Liver (tissue), 9 donors: ENCODE data around the gene PPP1R9A. TPM values are rescaled to one million over a fixed set of nuclear protein-coding genes. Genes with fewer than 3 reads are reported as not detected.

Source experiments
- DNase-seq: peaks from one replicate; pipeline ENCODE4 v3.0.0-alpha.2; 2017; ENCODE audit warnings: low spot score
- H3K27ac ChIP-seq, 2 donors: one replicate each; pipeline ENCODE4 v1.7.0; 2013; ENCODE audit warnings: inconsistent platforms in 2 of 2, low read length in 2 of 2, control low read depth in 1 of 2, low read depth in 1 of 2, mild to moderate bottlenecking in 1 of 2
- H3K27me3 ChIP-seq, 4 donors: one replicate each; pipeline versions ENCODE4 v1.6.1 to v1.7.0; 2013; ENCODE audit warnings: low read length in 3 of 4, inconsistent platforms in 1 of 4, mild to moderate bottlenecking in 1 of 4, moderate library complexity in 1 of 4; ENCODE audit not compliant: control insufficient read depth in 4 of 4, insufficient read depth in 4 of 4
- H3K36me3 ChIP-seq, 4 donors: one replicate each; pipeline versions ENCODE4 v1.6.1 to v1.7.0; 2013; ENCODE audit warnings: low read length in 3 of 4, mild to moderate bottlenecking in 3 of 4, low read depth in 1 of 4, moderate library complexity in 1 of 4; ENCODE audit not compliant: control insufficient read depth in 4 of 4, insufficient read depth in 3 of 4
- H3K4me1 ChIP-seq, 4 donors: one replicate each; pipeline versions ENCODE4 v1.6.1 to v1.7.0; 2013; ENCODE audit warnings: low read length in 3 of 4, mild to moderate bottlenecking in 3 of 4, moderate library complexity in 1 of 4; ENCODE audit not compliant: control insufficient read depth in 4 of 4, insufficient read depth in 4 of 4
- H3K4me3 ChIP-seq, 3 donors: one replicate each; pipeline versions ENCODE4 v1.6.1 to v1.7.0; 2013; ENCODE audit warnings: low read length in 3 of 3, control low read depth in 1 of 3, low read depth in 1 of 3, mild to moderate bottlenecking in 1 of 3
- H3K9ac ChIP-seq, 2 donors: one replicate each; pipeline ENCODE4 v1.7.0; 2013; ENCODE audit warnings: low read length in 2 of 2, mild to moderate bottlenecking in 2 of 2, moderate library complexity in 2 of 2, control low read depth in 1 of 2, low read depth in 1 of 2
- H3K9me3 ChIP-seq, 4 donors: one replicate each; pipeline versions ENCODE4 v1.6.1 to v1.7.0; 2013; ENCODE audit warnings: low read length in 3 of 4; ENCODE audit not compliant: control insufficient read depth in 4 of 4
- CTCF ChIP-seq: fragments of 150-350 bp; IDR thresholded peaks from 2 replicates; pipeline ENCODE4 v1.5.1; 2017; ENCODE audit warnings: improper control_type of control experiment, low read depth, low read length; ENCODE audit not compliant: missing input control
- EGR1 ChIP-seq, 2 donors: IDR thresholded peaks; 2 replicates each; pipeline ENCODE4 v1.6.1; 2016 to 2018; ENCODE audit warnings: antibody characterized with exemption in 2 of 2, low read depth in 2 of 2
- FOXA1 ChIP-seq: IDR thresholded peaks from 2 replicates; pipeline ENCODE4 v1.6.1; 2016; ENCODE audit warnings: antibody characterized with exemption
- FOXA2 ChIP-seq: IDR thresholded peaks from 2 replicates; pipeline ENCODE4 v1.6.1; 2016; ENCODE audit warnings: antibody characterized with exemption
- GABPA ChIP-seq, 2 donors: IDR thresholded peaks in 1 of 2; conservative IDR thresholded peaks in 1 of 2; 2 replicates each; pipeline ENCODE4 v1.6.1; 2016; ENCODE audit warnings: antibody characterized with exemption in 2 of 2, mild to moderate bottlenecking in 1 of 2, moderate library complexity in 1 of 2
- HNF4A ChIP-seq, 2 donors: conservative IDR thresholded peaks; 2 replicates each; pipeline ENCODE4 v1.6.1; 2016; ENCODE audit warnings: antibody characterized with exemption in 2 of 2, mild to moderate bottlenecking in 2 of 2
- HNF4G ChIP-seq: IDR thresholded peaks from 2 replicates; pipeline ENCODE4 v1.6.1; 2016; ENCODE audit warnings: antibody characterized with exemption
- JUND ChIP-seq, 2 donors: IDR thresholded peaks; 2 replicates each; pipeline ENCODE4 v1.6.1; 2016; ENCODE audit warnings: antibody characterized with exemption in 2 of 2
- MAX ChIP-seq: IDR thresholded peaks from 2 replicates; pipeline ENCODE4 v1.6.1; 2016; ENCODE audit warnings: antibody characterized with exemption
- NR2F2 ChIP-seq: IDR thresholded peaks from 2 replicates; pipeline ENCODE4 v1.6.1; 2016; ENCODE audit warnings: antibody characterized with exemption
- RAD21 ChIP-seq, 2 donors: IDR thresholded peaks; 2 replicates each; pipeline ENCODE4 v1.6.1; 2016; ENCODE audit warnings: antibody characterized with exemption in 2 of 2, mild to moderate bottlenecking in 2 of 2
- TAF1 ChIP-seq: conservative IDR thresholded peaks from 2 replicates; pipeline ENCODE4 v1.6.1; 2016; ENCODE audit warnings: antibody characterized with exemption, mild to moderate bottlenecking
- YY1 ChIP-seq: IDR thresholded peaks from 2 replicates; pipeline ENCODE4 v1.6.1; 2016; ENCODE audit warnings: antibody characterized with exemption, mild to moderate bottlenecking
- ZBTB33 ChIP-seq: IDR thresholded peaks from 2 replicates; pipeline ENCODE4 v1.6.1; 2016; ENCODE audit warnings: antibody characterized with exemption
- WGBS: extraction: QIAGEN DNeasy Blood & Tissue Kit; methylation state at CpG from one replicate; pipeline ENCODE4 v1.1.7; 2013; 5-methylcytosine and 5-hydroxymethylcytosine counted together
- polyA plus RNA-seq, 2 donors: library from polyadenylated mRNA; stranded (reverse) in 1 of 2; unstranded in 1 of 2; fragments of 200-250 nt in 1 of 2; fragments of >200 nt in 1 of 2; fragmentation: Nextera tagmentation in 1 of 2; extraction: Ambion mirVana in 1 of 2; gene quantifications; one replicate each; pipeline versions ENCODE4 v1.2.1 to v1.2.3, GENCODE V29; 2013 to 2015
- total RNA-seq, 2 donors: library from RNA; depleted of rRNA; stranded (reverse); fragments of >200 nt; gene quantifications; one replicate each; pipeline ENCODE4 v1.2.3, GENCODE V29; 2014
- TF ChIP-seq, protein P1 (sequence below): IDR thresholded peaks from 2 replicates; pipeline ENCODE4 v1.6.1; 2016; ENCODE audit warnings: antibody characterized with exemption, mild to moderate bottlenecking
- donor health status: healthy.
- donor health status: healthy.
- donor health status: healthy.
- donor health status: healthy.
- donor health status: healthy.

PPP1R9A gene
- total and polyA plus RNA-seq, 4 donors: 0.17 to 5.4 (median 2.7) TPM

GRCh38 chr7:94903971-94904370 is 3.4 kb upstream of the PPP1R9A start (continued):
- TF ChIP-seq, protein P1, sequence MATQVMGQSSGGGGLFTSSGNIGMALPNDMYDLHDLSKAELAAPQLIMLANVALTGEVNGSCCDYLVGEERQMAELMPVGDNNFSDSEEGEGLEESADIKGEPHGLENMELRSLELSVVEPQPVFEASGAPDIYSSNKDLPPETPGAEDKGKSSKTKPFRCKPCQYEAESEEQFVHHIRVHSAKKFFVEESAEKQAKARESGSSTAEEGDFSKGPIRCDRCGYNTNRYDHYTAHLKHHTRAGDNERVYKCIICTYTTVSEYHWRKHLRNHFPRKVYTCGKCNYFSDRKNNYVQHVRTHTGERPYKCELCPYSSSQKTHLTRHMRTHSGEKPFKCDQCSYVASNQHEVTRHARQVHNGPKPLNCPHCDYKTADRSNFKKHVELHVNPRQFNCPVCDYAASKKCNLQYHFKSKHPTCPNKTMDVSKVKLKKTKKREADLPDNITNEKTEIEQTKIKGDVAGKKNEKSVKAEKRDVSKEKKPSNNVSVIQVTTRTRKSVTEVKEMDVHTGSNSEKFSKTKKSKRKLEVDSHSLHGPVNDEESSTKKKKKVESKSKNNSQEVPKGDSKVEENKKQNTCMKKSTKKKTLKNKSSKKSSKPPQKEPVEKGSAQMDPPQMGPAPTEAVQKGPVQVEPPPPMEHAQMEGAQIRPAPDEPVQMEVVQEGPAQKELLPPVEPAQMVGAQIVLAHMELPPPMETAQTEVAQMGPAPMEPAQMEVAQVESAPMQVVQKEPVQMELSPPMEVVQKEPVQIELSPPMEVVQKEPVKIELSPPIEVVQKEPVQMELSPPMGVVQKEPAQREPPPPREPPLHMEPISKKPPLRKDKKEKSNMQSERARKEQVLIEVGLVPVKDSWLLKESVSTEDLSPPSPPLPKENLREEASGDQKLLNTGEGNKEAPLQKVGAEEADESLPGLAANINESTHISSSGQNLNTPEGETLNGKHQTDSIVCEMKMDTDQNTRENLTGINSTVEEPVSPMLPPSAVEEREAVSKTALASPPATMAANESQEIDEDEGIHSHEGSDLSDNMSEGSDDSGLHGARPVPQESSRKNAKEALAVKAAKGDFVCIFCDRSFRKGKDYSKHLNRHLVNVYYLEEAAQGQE: no peak
- TF ChIP-seq NR2F2 (no peak), EGR1 (IDR thresholded peaks at IDR 0.05; ENCODE audit: low read depth in 2 of 2) (no peak), YY1 (no peak)

GRCh38 chr7:94904982-94905381 is 2.4 kb upstream of the PPP1R9A start:
- Histone ChIP-seq H3K27ac (no peak overlapping the region), H3K9me3 (no peaks in the 10 kb centered on the region), H3K4me1 (peaks cover 0 to 9% (median 7%) of the 10 kb centered on the region in 4 donors), H3K27me3 (peaks cover 0 to 11% (median 0%) of the 10 kb centered on the region in 4 donors), H3K36me3 (no peaks in the 10 kb centered on the region), H3K4me3 (no peak overlapping the region), H3K9ac (no peak overlapping the region)
- no peak for DNase-seq
- TF ChIP-seq FOXA1: no peak
- no peak for TF ChIP-seq HNF4G
- TF ChIP-seq HNF4A (conservative IDR thresholded peaks at IDR 0.05): no peak
- no peak for TF ChIP-seq RAD21 (IDR thresholded peaks at IDR 0.05)
- no peak for TF ChIP-seq CTCF
- no peak for TF ChIP-seq FOXA2
- no peak for TF ChIP-seq JUND (IDR thresholded peaks at IDR 0.05)
- 89% methylated on average over 1 of the region's 1 CpG for WGBS

DNA sequence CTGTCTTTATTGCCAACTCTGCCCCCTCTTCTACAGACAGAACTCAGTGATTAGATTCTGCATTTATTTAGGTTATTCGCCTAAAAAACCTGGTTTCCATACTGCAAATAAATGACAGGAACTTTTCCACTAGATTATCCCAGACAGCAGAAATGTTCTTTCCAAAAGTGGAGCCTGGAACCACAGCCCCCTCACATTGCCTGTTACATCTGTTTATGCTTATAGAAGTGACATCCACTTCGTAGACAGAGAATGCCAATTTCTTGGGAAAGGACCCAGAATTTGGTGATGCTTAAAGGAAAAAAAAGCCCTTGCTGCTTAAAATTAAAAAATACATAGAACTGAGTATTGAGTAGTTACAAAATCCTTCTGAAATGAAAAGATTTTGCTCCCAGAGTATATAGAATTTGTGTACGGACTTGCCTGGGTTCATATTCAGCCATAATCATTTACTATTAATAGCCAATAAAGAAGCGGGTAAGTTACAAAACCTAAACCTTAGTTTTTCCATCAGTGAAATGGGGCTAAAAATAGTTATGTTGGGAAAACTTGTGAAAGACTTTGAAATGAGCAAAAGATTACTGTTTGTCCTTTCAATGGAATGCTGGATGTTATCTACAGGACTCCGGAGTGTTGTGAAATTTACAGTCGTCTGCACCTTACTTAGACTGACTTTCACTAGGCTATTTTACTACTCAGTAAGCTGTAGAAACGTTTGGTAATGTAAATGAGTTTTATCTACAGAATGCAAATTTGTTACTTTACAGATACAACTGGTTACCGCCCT is 1.1 kb upstream of the PPP1R9A start:
- Histone ChIP-seq H3K4me3 (no peak overlapping the region), H3K9ac (no peak overlapping the region), H3K27ac (no peak overlapping the region), H3K9me3 (no peaks in the 10 kb centered on the region), H3K4me1 (peaks cover 0 to 9% (median 7%) of the 10 kb centered on the region in 4 donors), H3K36me3 (no peaks in the 10 kb centered on the region), H3K27me3 (peaks cover 0 to 15% (median 0%) of the 10 kb centered on the region in 4 donors)
- TF ChIP-seq ZBTB33: no peak
- TF ChIP-seq GABPA (IDR thresholded peaks at IDR 0.05 in 1 of 2, conservative IDR thresholded peaks at IDR 0.05 in 1 of 2): no peak
- TF ChIP-seq FOXA1: no peak
- TF ChIP-seq YY1: no peak
- TF ChIP-seq TAF1: no peak
- TF ChIP-seq EGR1 (IDR thresholded peaks at IDR 0.05; ENCODE audit: low read depth in 2 of 2): no peak
- TF ChIP-seq RAD21 (IDR thresholded peaks at IDR 0.05): no peak
- no peak for TF ChIP-seq MAX
- DNase-seq: no peak
- 83% methylated on average over 8 of the region's 8 CpGs for WGBS
